Tibial artery (tissue), 4 donors: ENCODE results near the gene FAM76A.

Experiments used
- DNase-seq, 2 donors: peaks; one replicate each; pipeline ENCODE4 v3.0.0-alpha.2; 2019
- H3K27ac ChIP-seq, 2 donors: fragments of 200-600 bp; sonication (generic) in 1 of 2; 1 replicate in 1 of 2; 2 replicates in 1 of 2; pipeline ENCODE4 v1.5.1; 2018 to 2019; ENCODE audit warnings: mild to moderate bottlenecking in 1 of 2
- H3K27me3 ChIP-seq, 2 donors: fragments of 200-600 bp; sonication (generic) in 1 of 2; one replicate each; pipeline versions ENCODE4 v1.5.1 to v1.6.0; 2016 to 2019
- H3K36me3 ChIP-seq, 3 donors: fragments of 200-600 bp; sonication (generic) in 2 of 3; one replicate each; pipeline ENCODE4 v1.5.1; 2016 to 2019; ENCODE audit warnings: mild to moderate bottlenecking in 2 of 3
- H3K4me1 ChIP-seq, 4 donors: fragments of 200-600 bp; sonication (generic) in 2 of 4; 1 replicate in 3 of 4; 2 replicates in 1 of 4; pipeline ENCODE4 v1.5.1; 2016 to 2019
- H3K4me3 ChIP-seq, 2 donors: fragments of 200-600 bp; sonication (generic) in 1 of 2; 1 replicate in 1 of 2; 2 replicates in 1 of 2; pipeline ENCODE4 v1.5.1; 2018 to 2019; ENCODE audit warnings: mild to moderate bottlenecking in 2 of 2
- H3K9me3 ChIP-seq, 3 donors: fragments of 200-600 bp; sonication (generic) in 1 of 3; one replicate each; pipeline ENCODE4 v1.5.1; 2016 to 2019
- CTCF ChIP-seq, 2 experiments: fragments of 200-600 bp in 1 of 2; fragments of 450-650 bp in 1 of 2; IDR thresholded peaks; one replicate each; pipeline ENCODE4 v1.5.1; 2017 to 2019; ENCODE audit warnings: antibody characterized with exemption in 2 of 2, mild to moderate bottlenecking in 1 of 2, moderate library complexity in 1 of 2
- intact Hi-C: fragments of 100-400 bp; cut with DNase I; formaldehyde crosslinking; loops from one replicate; pipeline ENCODE4 v1.15.0; 2023; ENCODE audit warnings: low total_unique reads

The FAM76A gene

GRCh38 chr1:27716262-27716895 is 9.4 kb upstream of the FAM76A start:
- Histone ChIP-seq H3K36me3 (no peaks in the 10 kb centered on the region), H3K27ac (no peak overlapping the region), H3K27me3 (peaks cover 0 to 6% of the 10 kb centered on the region in 2 donors), H3K4me1 (no peaks in the 10 kb centered on the region), H3K4me3 (no peak overlapping the region), H3K9me3 (peaks cover 0 to 5% (median 3%) of the 10 kb centered on the region in 3 donors)
- intact Hi-C loops: no loop called here
- TF ChIP-seq CTCF (IDR thresholded peaks at IDR 0.05): no peak
- DNase-seq: no peak

GRCh38 chr1:27719286-27720251 is 6.2 kb upstream of the FAM76A start:
- Histone ChIP-seq H3K36me3 (no peaks in the 10 kb centered on the region), H3K4me3 (no peak overlapping the region), H3K27ac (no peak overlapping the region), H3K9me3 (peaks cover 0 to 5% (median 3%) of the 10 kb centered on the region in 3 donors), H3K4me1 (no peaks in the 10 kb centered on the region), H3K27me3 (peaks cover 0 to 6% of the 10 kb centered on the region in 2 donors)
- TF ChIP-seq CTCF (IDR thresholded peaks at IDR 0.05): no peak
- no peak for DNase-seq
- intact Hi-C loops: loop anchor here (5.0 kb wide), 1 partner anchor 47 kb away; the partner anchor contains the start of gene IFI6

- intact Hi-C loops: loop anchor here (1.0 to 5.0 kb wide), 2 partner anchors 48 to 53 kb away; partner anchors contain the start of genes IFI6 and STX12
- H3K27ac ChIP-seq: peak overlapping the region; percentile 75 to 93
- no peak for TF ChIP-seq CTCF (IDR thresholded peaks at IDR 0.05)
Observed at GRCh38 chr1:27724961-27725373, 794 bp upstream of the FAM76A start.

GRCh38 chr1:27726173-27727044 is 648 bp downstream of the FAM76A start:
- Histone ChIP-seq H3K4me1 (peaks cover 5 to 14% (median 12%) of the 10 kb centered on the region in 4 donors), H3K27me3 (no peaks in the 10 kb centered on the region), H3K27ac (peak overlapping the region; percentile 93 to 97), H3K36me3 (peaks cover 10 to 20% (median 18%) of the 10 kb centered on the region in 3 donors), H3K4me3 (peak overlapping the region; percentile 94 to 99), H3K9me3 (no peaks in the 10 kb centered on the region)
- intact Hi-C loops: no loop called here
- DNase-seq: peak; percentile 30 to 80
- no peak for TF ChIP-seq CTCF (IDR thresholded peaks at IDR 0.05)

More at GRCh38 chr1:27724961-27725373, 794 bp upstream of the FAM76A start:
- peaks cover 9 to 15% (median 10%) of the 10 kb centered on the region in 3 donors for H3K36me3 ChIP-seq
- H3K27me3 ChIP-seq: no peaks in the 10 kb centered on the region
- no peaks in the 10 kb centered on the region for H3K9me3 ChIP-seq
- peak overlapping the region; percentile 94 to 99 for H3K4me3 ChIP-seq
- peaks cover 5 to 14% (median 12%) of the 10 kb centered on the region in 4 donors for H3K4me1 ChIP-seq
- peak; percentile 21 to 64 for DNase-seq

GRCh38 chr1:27727126-27727525 is 1.4 kb downstream of the FAM76A start:
- peak overlapping the region; percentile 93 to 97 for H3K27ac ChIP-seq
- intact Hi-C loops: no loop called here

More at GRCh38 chr1:27727126-27727525, 1.4 kb downstream of the FAM76A start:
- H3K4me3 ChIP-seq: peak overlapping the region; percentile 94 to 99
- no peaks in the 10 kb centered on the region for H3K9me3 ChIP-seq
- no peak for DNase-seq
- peaks cover 10 to 26% (median 25%) of the 10 kb centered on the region in 3 donors for H3K36me3 ChIP-seq
- peaks cover 5 to 14% (median 12%) of the 10 kb centered on the region in 4 donors for H3K4me1 ChIP-seq
- no peaks in the 10 kb centered on the region for H3K27me3 ChIP-seq
- TF ChIP-seq CTCF (IDR thresholded peaks at IDR 0.05): no peak
